GM10248 (cell line): ENCODE data around the gene JOSD2.

Source experiments
- CTCF ChIA-PET: fragments of 300-600 bp; sonication (Branson Sonifier 250); formaldehyde crosslinking; extraction: SDS; loops from one replicate; lab custom pipeline; 2021; ENCODE audit warnings: antibody characterized with exemption; lab: Yijun Ruan, JAX
- POLR2A ChIA-PET: fragments of 350-650 bp; sonication (Branson Sonifier 250); formaldehyde crosslinking; extraction: SDS; loops from one replicate; lab custom pipeline; 2020; ENCODE audit warnings: antibody characterized with exemption; lab: Yijun Ruan, JAX
- DNase-seq: peaks from one replicate; pipeline ENCODE4 v3.0.0; 2012; ENCODE audit errors: extremely low spot score
- CTCF ChIP-seq: IDR thresholded peaks from 2 replicates; pipeline ENCODE4 v1.5.1; 2012; ENCODE audit warnings: mild to moderate bottlenecking, low read depth; ENCODE audit errors: extremely low read depth, missing control alignments, control extremely low read depth

The JOSD2 gene

GRCh38 chr19:50551034-50551714, 40.2 kb upstream of the JOSD2 start:
- TF ChIP-seq CTCF = no peak
- DNase-seq = no peak
- CTCF ChIA-PET = no interaction called here
- POLR2A ChIA-PET = no interaction called here

- no peak for DNase-seq
- ChIA-PET CTCF (interaction anchor here (1.0 to 3.6 kb wide), 2 partner anchors 11 to 13 kb away, joined by 3 to 14 read pairs; no protein-coding TSS in a partner anchor), POLR2A (no interaction called here)
- TF ChIP-seq CTCF = no peak
Measured at GRCh38 chr19:50550594-50550966, 39.6 kb upstream of the JOSD2 start.

GRCh38 chr19:50549927-50550593, 39.1 kb upstream of the JOSD2 start:
- CTCF ChIA-PET = interaction anchor here (1.0 to 3.6 kb wide), 2 partner anchors 10 to 13 kb away, joined by 3 to 14 read pairs; no protein-coding TSS in a partner anchor
- no peak for DNase-seq
- POLR2A ChIA-PET = no interaction called here
- TF ChIP-seq CTCF = no peak

- ChIA-PET POLR2A (no interaction called here), CTCF (interaction anchor here (1.0 to 3.6 kb wide), 2 partner anchors 10 to 12 kb away, joined by 3 to 14 read pairs; no protein-coding TSS in a partner anchor)
- no peak for TF ChIP-seq CTCF
- DNase-seq = no peak
Measured at GRCh38 chr19:50549059-50549926, 38.3 kb upstream of the JOSD2 start.

- no peak for TF ChIP-seq CTCF
- DNase-seq = no peak
- CTCF ChIA-PET = interaction anchor here (2.5 to 3.6 kb wide), 2 partner anchors 8 to 11 kb away, joined by 10 to 14 read pairs; no protein-coding TSS in a partner anchor
- POLR2A ChIA-PET = no interaction called here
Measured at GRCh38 chr19:50548191-50549058, 37.4 kb upstream of the JOSD2 start.
